B cell (primary cell): Measurements from ENCODE around the gene SMAD1. TPM values are rescaled to one million over a fixed set of nuclear protein-coding genes. Genes with fewer than 3 reads are reported as not detected.

Experiments used
- ATAC-seq: fragments of 200-7000 bp; cut with Tn5 transposase; one replicate; pipeline ENCODE4 v1.10.0; 2021; ENCODE audit warnings: low read depth, mild to moderate bottlenecking, moderate number of reproducible peaks, moderate library complexity
- CTCF ChIA-PET: fragments of 350-600 bp; sonication (Branson Sonifier 250); formaldehyde crosslinking; loops from one replicate; lab custom pipeline; 2021; ENCODE audit warnings: antibody characterized with exemption, inconsistent platforms; lab: Charles Lee
- POLR2A ChIA-PET: fragments of 350-600 bp; sonication (Branson Sonifier 250); formaldehyde crosslinking; loops from one replicate; lab custom pipeline; 2021; ENCODE audit warnings: antibody characterized with exemption; lab: Charles Lee
- DNase-seq: peaks from one replicate; pipeline ENCODE4 v3.0.0; 2013
- H2AFZ ChIP-seq: 2 replicates; pipeline ENCODE4 v1.6.1; 2012; ENCODE audit warnings: mild to moderate bottlenecking, low read depth, low read length; ENCODE audit not compliant: insufficient read depth, poor library complexity, severe bottlenecking
- H3K27ac ChIP-seq, 2 donors: 1 replicate in 1 of 2; 2 replicates in 1 of 2; pipeline ENCODE4 v1.5.1; 2012 to 2013; ENCODE audit warnings: low read length in 2 of 2, mild to moderate bottlenecking in 2 of 2, moderate library complexity in 1 of 2
- H3K27me3 ChIP-seq, 4 experiments: fragments of 200-600 bp in 1 of 4; sonication (generic) in 1 of 4; replicated peaks in 1 of 4; 1 replicate in 2 of 4; 2 replicates in 2 of 4; pipeline versions ENCODE4 v1.6.1 to v1.7.0; 2013 to 2016; ENCODE audit warnings: low read length in 3 of 4, mild to moderate bottlenecking in 2 of 4, mixed read lengths in 1 of 4, moderate library complexity in 1 of 4; ENCODE audit not compliant: insufficient read depth in 4 of 4, control insufficient read depth in 3 of 4; ENCODE audit errors: control extremely low read depth in 1 of 4
- H3K36me3 ChIP-seq, 2 experiments: replicated peaks in 1 of 2; 1 replicate in 1 of 2; 2 replicates in 1 of 2; pipeline versions ENCODE4 v1.6.1 to v1.7.1; 2013; ENCODE audit warnings: low read length in 1 of 2; ENCODE audit not compliant: insufficient read depth in 2 of 2, control insufficient read depth in 1 of 2; ENCODE audit errors: control extremely low read depth in 1 of 2, extremely low read depth in 1 of 2
- H3K4me1 ChIP-seq, 2 donors: fragments of 200-600 bp in 1 of 2; sonication (generic) in 1 of 2; 1 replicate in 1 of 2; 2 replicates in 1 of 2; pipeline versions ENCODE4 v1.5.1 to v1.6.1; 2013 to 2017; ENCODE audit warnings: low read length in 2 of 2; ENCODE audit not compliant: control insufficient read depth in 2 of 2, insufficient read depth in 2 of 2
- H3K4me2 ChIP-seq: replicated peaks from 2 replicates; pipeline ENCODE3; 2012; ENCODE audit warnings: mild to moderate bottlenecking, low read depth, low read length; ENCODE audit not compliant: poor library complexity, severe bottlenecking
- H3K4me3 ChIP-seq, 5 experiments: fragments of 200-600 bp in 1 of 5; sonication (generic) in 1 of 5; 1 replicate in 3 of 5; 2 replicates in 2 of 5; pipeline versions ENCODE4 v1.5.1 to v1.7.0; 2011 to 2016; ENCODE audit warnings: low read length in 4 of 5, mild to moderate bottlenecking in 4 of 5, low read depth in 2 of 5, control low read depth in 1 of 5, moderate library complexity in 1 of 5; ENCODE audit not compliant: insufficient read depth in 1 of 5; ENCODE audit errors: control extremely low read depth in 1 of 5, extremely low read depth in 1 of 5
- H3K79me2 ChIP-seq: fragments of 200-600 bp; sonication (generic); one replicate; pipeline ENCODE4 v1.6.0; 2016; ENCODE audit warnings: low read length; ENCODE audit not compliant: control insufficient read depth, insufficient read depth
- H3K9ac ChIP-seq: fragments of 200-600 bp; sonication (generic); 2 replicates; pipeline ENCODE4 v1.6.1; 2017; ENCODE audit warnings: mild to moderate bottlenecking, low read length, moderate library complexity
- H3K9me3 ChIP-seq, 3 donors: one replicate each; pipeline versions ENCODE4 v1.6.1 to v1.7.1; 2013; ENCODE audit warnings: low read length in 2 of 3; ENCODE audit not compliant: control insufficient read depth in 2 of 3, insufficient read depth in 1 of 3; ENCODE audit errors: control extremely low read depth in 1 of 3
- H4K20me1 ChIP-seq: 2 replicates; pipeline ENCODE4 v1.6.0; 2012; ENCODE audit warnings: mild to moderate bottlenecking, low read length; ENCODE audit not compliant: insufficient read depth, control insufficient read depth, poor library complexity, severe bottlenecking
- H3K27ac Mint-ChIP-seq: one replicate; pipeline ENCODE4 v1.8.0; 2021; ENCODE audit warnings: mixed read lengths
- H3K27me3 Mint-ChIP-seq: one replicate; pipeline ENCODE4 v1.8.0; 2021; ENCODE audit warnings: mixed read lengths
- H3K4me1 Mint-ChIP-seq: one replicate; pipeline ENCODE4 v1.8.0; 2021; ENCODE audit warnings: mixed read lengths
- H3K4me3 Mint-ChIP-seq: one replicate; pipeline ENCODE4 v1.8.0; 2021; ENCODE audit warnings: mixed read lengths
- H3K9me3 Mint-ChIP-seq: one replicate; pipeline ENCODE4 v1.8.0; 2022; ENCODE audit warnings: mixed read lengths; ENCODE audit not compliant: insufficient read depth
- CTCF ChIP-seq: fragments of 200-600 bp; IDR thresholded peaks from one replicate; pipeline ENCODE4 v1.8.0; 2022; ENCODE audit warnings: antibody characterized with exemption, mild to moderate bottlenecking
- EZH2 ChIP-seq: IDR thresholded peaks from 2 replicates; pipeline ENCODE4 v1.6.1; 2012; ENCODE audit warnings: borderline replicate concordance, low read depth, mild to moderate bottlenecking, moderate library complexity, low read length; ENCODE audit not compliant: insufficient read depth, poor library complexity, severe bottlenecking
- WGBS: methylation state at CpG from one replicate; pipeline ENCODE4 v1.1.5; 2013; ENCODE audit warnings: missing lambda C conversion rate; ENCODE audit not compliant: insufficient coverage; 5-methylcytosine and 5-hydroxymethylcytosine counted together
- intact Hi-C: fragments of 100-400 bp; cut with micrococcal nuclease; formaldehyde crosslinking; loops from one replicate; pipeline ENCODE4 v1.10.0; 2022
- polyA plus RNA-seq: library from polyadenylated mRNA; depleted of rRNA; stranded (reverse); fragments of >200 nt; gene quantifications from 2 replicates; pipeline ENCODE4 v1.2.3, GENCODE V29; 2012
- total RNA-seq, 2 donors: library from RNA; stranded (reverse); fragments of 120-200 nt in 1 of 2; gene quantifications; 1 replicate in 1 of 2; 2 replicates in 1 of 2; pipeline versions ENCODE4 v1.2.3 to v1.2.4, GENCODE V29; 2013 to 2022

Gene SMAD1
- total and polyA plus RNA-seq, 2 donors (not counting 1 experiment from before 2014, with no cell fraction given) = 0.12 TPM; not detected in 1

- no peaks in the 10 kb centered on the region for H3K79me2 ChIP-seq
- no peaks in the 10 kb centered on the region for H3K36me3 ChIP-seq
- peaks cover 0 to 6% (median 0%) of the 10 kb centered on the region in 3 donors for H3K9me3 ChIP-seq
- H3K27ac ChIP-seq = no peak overlapping the region
- no peak overlapping the region for H3K4me2 ChIP-seq
- ChIA-PET CTCF (no interaction called here), POLR2A (no interaction called here)
- Mint-ChIP-seq H3K27ac (no peak overlapping the region), H3K4me3 (no peak overlapping the region), H3K9me3 (peaks cover 2% of the 10 kb centered on the region), H3K27me3 (peaks cover 36% of the 10 kb centered on the region), H3K4me1 (peaks cover 16% of the 10 kb centered on the region)
- no peaks in the 10 kb centered on the region for H4K20me1 ChIP-seq
- H3K9ac ChIP-seq = no peak overlapping the region
- intact Hi-C loops = loop anchor here (10.0 kb wide), 1 partner anchor 131 kb away; the partner anchor contains the start of gene MMAA
- no peak for TF ChIP-seq EZH2
- no peak for TF ChIP-seq CTCF
- no peak overlapping the region for H3K4me3 ChIP-seq
- H3K4me1 ChIP-seq = peaks cover 22 to 39% of the 10 kb centered on the region in 2 donors
- DNase-seq = no peak
- no peak overlapping the region for H2AFZ ChIP-seq
- peaks cover 0 to 74% (median 61%) of the 10 kb centered on the region in 4 experiments for H3K27me3 ChIP-seq
- no peak for ATAC-seq
- no CpG with 5 or more reads among the region's 3 CpGs for WGBS
These were observed 1.9 kb downstream of the SMAD1 start for GRCh38 chr4:145483514-145483913.

- Histone ChIP-seq H3K4me1 (peaks cover 22 to 44% of the 10 kb centered on the region in 2 donors), H4K20me1 (no peaks in the 10 kb centered on the region), H3K79me2 (peaks cover 7% of the 10 kb centered on the region), H3K27me3 (peaks cover 0 to 74% (median 63%) of the 10 kb centered on the region in 4 experiments), H3K4me2 (no peak overlapping the region), H3K9ac (no peak overlapping the region), H3K4me3 (no peak overlapping the region), H2AFZ (no peak overlapping the region), H3K9me3 (no peaks in the 10 kb centered on the region), H3K36me3 (no peaks in the 10 kb centered on the region), H3K27ac (no peak overlapping the region)
- ATAC-seq (no peak), DNase-seq (no peak)
- Mint-ChIP-seq H3K9me3 (peaks cover under 1% of the 10 kb centered on the region), H3K27me3 (peaks cover 30% of the 10 kb centered on the region), H3K27ac (no peak overlapping the region), H3K4me1 (peaks cover 14% of the 10 kb centered on the region), H3K4me3 (no peak overlapping the region)
- intact Hi-C loops = loop anchor here (10.0 kb wide), 1 partner anchor 130 kb away; the partner anchor contains the start of gene MMAA
- POLR2A ChIA-PET = no interaction called here
- CTCF ChIA-PET = no interaction called here
- no peak for TF ChIP-seq EZH2
- no peak for TF ChIP-seq CTCF
- 80% methylated on average over 2 of the region's 2 CpGs for WGBS
These were observed 2.7 kb downstream of the SMAD1 start for GRCh38 chr4:145484225-145484846.
